ENCODE measurements around the gene HFM1. TPM values are rescaled to one million over a fixed set of nuclear protein-coding genes. Genes with fewer than 3 reads are reported as not detected.

HFM1 gene
- total RNA-seq, 2 experiments from 2014 or later: 1.3 to 1.4 TPM

GRCh38 chr1:91281782-91282181, 122.9 kb downstream of the HFM1 start:
- no peaks in the 10 kb centered on the region for H3K36me3 ChIP-seq (ENCODE audit: insufficient read depth, low read length)
- ChIA-PET POLR2A (interaction anchor here (0.6 kb wide), 1 partner anchor 613 kb away, joined by 3 read pairs; no protein-coding TSS in a partner anchor), CTCF (ENCODE audit: unreplicated experiment) (no interaction called here)
- no peak overlapping the region for H2AFZ ChIP-seq (ENCODE audit: low read length)
- intact Hi-C loops (cut with micrococcal nuclease; ENCODE audit: unreplicated experiment): loop anchor here (1.0 to 2.0 kb wide), 2 partner anchors 119 to 646 kb away; no protein-coding TSS in a partner anchor
- H3K4me3 ChIP-seq (ENCODE audit: low read depth, low read length, poor library complexity, severe bottlenecking): no peak overlapping the region
- no peak overlapping the region for H3K27ac ChIP-seq (ENCODE audit: low read depth, low read length, poor library complexity, severe bottlenecking)
- H3K9me3 ChIP-seq (ENCODE audit: low read length): no peaks in the 10 kb centered on the region
- no peak overlapping the region for H3K4me2 ChIP-seq (ENCODE audit: low read length)
- TF ChIP-seq EZH2phosphoT487 (IDR thresholded peaks at IDR 0.05; ENCODE audit: borderline replicate concordance, low read depth, low read length): no peak
- TF ChIP-seq, protein P1, sequence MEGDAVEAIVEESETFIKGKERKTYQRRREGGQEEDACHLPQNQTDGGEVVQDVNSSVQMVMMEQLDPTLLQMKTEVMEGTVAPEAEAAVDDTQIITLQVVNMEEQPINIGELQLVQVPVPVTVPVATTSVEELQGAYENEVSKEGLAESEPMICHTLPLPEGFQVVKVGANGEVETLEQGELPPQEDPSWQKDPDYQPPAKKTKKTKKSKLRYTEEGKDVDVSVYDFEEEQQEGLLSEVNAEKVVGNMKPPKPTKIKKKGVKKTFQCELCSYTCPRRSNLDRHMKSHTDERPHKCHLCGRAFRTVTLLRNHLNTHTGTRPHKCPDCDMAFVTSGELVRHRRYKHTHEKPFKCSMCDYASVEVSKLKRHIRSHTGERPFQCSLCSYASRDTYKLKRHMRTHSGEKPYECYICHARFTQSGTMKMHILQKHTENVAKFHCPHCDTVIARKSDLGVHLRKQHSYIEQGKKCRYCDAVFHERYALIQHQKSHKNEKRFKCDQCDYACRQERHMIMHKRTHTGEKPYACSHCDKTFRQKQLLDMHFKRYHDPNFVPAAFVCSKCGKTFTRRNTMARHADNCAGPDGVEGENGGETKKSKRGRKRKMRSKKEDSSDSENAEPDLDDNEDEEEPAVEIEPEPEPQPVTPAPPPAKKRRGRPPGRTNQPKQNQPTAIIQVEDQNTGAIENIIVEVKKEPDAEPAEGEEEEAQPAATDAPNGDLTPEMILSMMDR (conservative IDR thresholded peaks at IDR 0.05; ENCODE audit: low read length): no peak
- no peaks in the 10 kb centered on the region for H3K79me2 ChIP-seq (ENCODE audit: insufficient read depth, low read depth, low read length)
- DNase-seq (ENCODE audit: low spot score): no peak
- no peaks in the 10 kb centered on the region for H3K4me1 ChIP-seq (ENCODE audit: insufficient read depth, low read length, poor library complexity, severe bottlenecking)
- H4K20me1 ChIP-seq (ENCODE audit: insufficient read depth, low read length): no peaks in the 10 kb centered on the region
- H3K9me2 ChIP-seq (ENCODE audit: insufficient read depth, low read length): no peaks in the 10 kb centered on the region
- no TSS peak for BruUV-seq (replicated peaks)

- Histone ChIP-seq H3K36me3 (ENCODE audit: insufficient read depth, low read length) (no peaks in the 10 kb centered on the region), H3K9me3 (ENCODE audit: low read length) (no peaks in the 10 kb centered on the region), H3K4me2 (ENCODE audit: low read length) (no peak overlapping the region), H3K4me1 (ENCODE audit: insufficient read depth, low read length, poor library complexity, severe bottlenecking) (no peaks in the 10 kb centered on the region), H2AFZ (ENCODE audit: low read length) (no peak overlapping the region), H3K9me2 (ENCODE audit: insufficient read depth, low read length) (no peaks in the 10 kb centered on the region), H3K79me2 (ENCODE audit: insufficient read depth, low read depth, low read length) (no peaks in the 10 kb centered on the region), H3K27ac (ENCODE audit: low read depth, low read length, poor library complexity, severe bottlenecking) (no peak overlapping the region), H3K4me3 (ENCODE audit: low read depth, low read length, poor library complexity, severe bottlenecking) (no peak overlapping the region), H4K20me1 (ENCODE audit: insufficient read depth, low read length) (no peaks in the 10 kb centered on the region)
- CTCF ChIA-PET (ENCODE audit: unreplicated experiment): interaction anchor here (1.4 kb wide), 1 partner anchor 114 kb away, joined by 4 read pairs; no protein-coding TSS in a partner anchor
- TF ChIP-seq, protein P1 (conservative IDR thresholded peaks at IDR 0.05; ENCODE audit: low read length): peak; percentile 62
- no peak for TF ChIP-seq EZH2phosphoT487 (IDR thresholded peaks at IDR 0.05; ENCODE audit: borderline replicate concordance, low read depth, low read length)
- BruUV-seq (replicated peaks): no TSS peak
- peak; percentile 4 for DNase-seq (ENCODE audit: low spot score)
- intact Hi-C loops (cut with micrococcal nuclease; ENCODE audit: unreplicated experiment): no loop called here
- POLR2A ChIA-PET: no interaction called here
These were observed 125.9 kb downstream of the HFM1 start for GRCh38 chr1:91278754-91279153.

- TF ChIP-seq, protein P1 (conservative IDR thresholded peaks at IDR 0.05; ENCODE audit: low read length): no peak
- ChIA-PET CTCF (ENCODE audit: unreplicated experiment) (no interaction called here), POLR2A (no interaction called here)
- DNase-seq (ENCODE audit: low spot score): no peak
- Histone ChIP-seq H2AFZ (ENCODE audit: low read length) (no peak overlapping the region), H3K27ac (ENCODE audit: low read depth, low read length, poor library complexity, severe bottlenecking) (no peak overlapping the region), H3K4me1 (ENCODE audit: insufficient read depth, low read length, poor library complexity, severe bottlenecking) (no peaks in the 10 kb centered on the region), H3K36me3 (ENCODE audit: insufficient read depth, low read length) (no peaks in the 10 kb centered on the region), H3K4me2 (ENCODE audit: low read length) (no peak overlapping the region), H3K79me2 (ENCODE audit: insufficient read depth, low read depth, low read length) (no peaks in the 10 kb centered on the region), H3K4me3 (ENCODE audit: low read depth, low read length, poor library complexity, severe bottlenecking) (no peak overlapping the region), H4K20me1 (ENCODE audit: insufficient read depth, low read length) (no peaks in the 10 kb centered on the region), H3K9me3 (ENCODE audit: low read length) (no peaks in the 10 kb centered on the region), H3K9me2 (ENCODE audit: insufficient read depth, low read length) (no peaks in the 10 kb centered on the region)
- intact Hi-C loops (cut with micrococcal nuclease; ENCODE audit: unreplicated experiment): no loop called here
- BruUV-seq (replicated peaks): no TSS peak
These were observed 130.8 kb downstream of the HFM1 start for GRCh38 chr1:91273875-91274274.

Measured in OCI-LY7 (cell line).